Parathyroid adenoma (tissue), 2 donors: ENCODE data around the gene PRPSAP2.
A peak's percentile ranks its signal among the peaks of the same experiment; 100 is the strongest.

Source experiments
- H2AFZ ChIP-seq: fragments of 300-600 bp; sonication (generic); one replicate; pipeline ENCODE4 v1.7.0; 2017; ENCODE audit warnings: antibody characterized with exemption, mild to moderate bottlenecking
- H3K27ac ChIP-seq: fragments of 300-600 bp; sonication (generic); one replicate; pipeline ENCODE4 v1.7.0; 2017
- H3K27me3 ChIP-seq: fragments of 300-600 bp; sonication (generic); one replicate; pipeline ENCODE4 v1.7.0; 2017; ENCODE audit warnings: low read length; ENCODE audit not compliant: control insufficient read depth, insufficient read depth
- H3K36me3 ChIP-seq: fragments of 300-600 bp; sonication (generic); one replicate; pipeline ENCODE4 v1.7.0; 2017; ENCODE audit warnings: low read length; ENCODE audit not compliant: control insufficient read depth, insufficient read depth
- H3K4me1 ChIP-seq: fragments of 300-600 bp; sonication (generic); one replicate; pipeline ENCODE4 v1.7.0; 2017; ENCODE audit warnings: control low read depth
- H3K4me2 ChIP-seq: fragments of 300-600 bp; sonication (generic); one replicate; pipeline ENCODE4 v1.7.0; 2017; ENCODE audit warnings: low read length
- H3K4me3 ChIP-seq: fragments of 300-600 bp; sonication (generic); one replicate; pipeline ENCODE4 v1.7.0; 2017; ENCODE audit warnings: low read depth, low read length
- H3K79me2 ChIP-seq: fragments of 300-600 bp; sonication (generic); one replicate; pipeline ENCODE4 v1.7.0; 2017; ENCODE audit warnings: control low read depth
- H3K9ac ChIP-seq: fragments of 300-600 bp; sonication (generic); one replicate; pipeline ENCODE4 v1.7.0; 2017; ENCODE audit warnings: mild to moderate bottlenecking
- H3K9me3 ChIP-seq: fragments of 300-600 bp; sonication (generic); one replicate; pipeline ENCODE4 v1.7.0; 2017; ENCODE audit warnings: low read length; ENCODE audit not compliant: control insufficient read depth
- CTCF ChIP-seq: fragments of 300-600 bp; sonication (generic); IDR thresholded peaks from one replicate; pipeline ENCODE4 v1.7.0; 2017; ENCODE audit warnings: antibody characterized with exemption, mild to moderate bottlenecking
- donor health status: primary hyperparathyroidism.

PRPSAP2 gene

DNA sequence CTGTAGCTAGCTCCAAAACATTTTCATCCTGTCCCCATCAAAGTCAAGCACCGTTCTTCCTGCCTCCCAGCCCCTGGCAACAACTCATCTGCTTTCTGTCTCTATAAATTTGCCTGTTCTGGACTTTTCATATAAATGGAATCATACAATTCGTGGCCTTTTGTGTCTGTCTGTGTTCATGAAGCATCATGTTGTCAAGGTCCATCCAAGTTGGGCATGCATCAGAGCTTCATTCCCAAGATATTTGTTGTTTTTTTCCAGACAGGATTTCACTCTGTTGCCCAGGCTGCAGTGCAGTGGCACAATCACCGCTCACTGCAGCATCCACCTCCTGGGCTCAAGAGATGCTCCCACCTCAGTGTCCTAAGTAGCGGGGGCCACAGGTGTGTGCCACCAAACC, 99.9 kb downstream of the PRPSAP2 start:
- H3K9ac ChIP-seq, result no peak overlapping the region
- H3K9me3 ChIP-seq, result no peaks in the 10 kb centered on the region
- H3K4me3 ChIP-seq, result no peak overlapping the region
- no peak for TF ChIP-seq CTCF
- H3K36me3 ChIP-seq, result no peaks in the 10 kb centered on the region
- no peaks in the 10 kb centered on the region for H3K79me2 ChIP-seq
- no peak overlapping the region for H2AFZ ChIP-seq
- H3K27ac ChIP-seq, result no peak overlapping the region
- no peaks in the 10 kb centered on the region for H3K27me3 ChIP-seq
- H3K4me2 ChIP-seq, result no peak overlapping the region
- no peaks in the 10 kb centered on the region for H3K4me1 ChIP-seq

GRCh38 chr17:18958611-18959010, 100.7 kb downstream of the PRPSAP2 start:
- Histone ChIP-seq H2AFZ (no peak overlapping the region), H3K9ac (no peak overlapping the region), H3K9me3 (no peaks in the 10 kb centered on the region), H3K4me3 (no peak overlapping the region), H3K4me2 (no peak overlapping the region), H3K27ac (no peak overlapping the region), H3K79me2 (no peaks in the 10 kb centered on the region), H3K36me3 (no peaks in the 10 kb centered on the region), H3K4me1 (no peaks in the 10 kb centered on the region), H3K27me3 (no peaks in the 10 kb centered on the region)
- TF ChIP-seq CTCF, result no peak

- Histone ChIP-seq H3K4me1 (no peaks in the 10 kb centered on the region), H3K36me3 (no peaks in the 10 kb centered on the region), H3K27me3 (no peaks in the 10 kb centered on the region), H2AFZ (no peak overlapping the region), H3K4me3 (no peak overlapping the region), H3K9ac (no peak overlapping the region), H3K27ac (no peak overlapping the region), H3K9me3 (no peaks in the 10 kb centered on the region), H3K4me2 (no peak overlapping the region), H3K79me2 (no peaks in the 10 kb centered on the region)
- TF ChIP-seq CTCF, result no peak
Measured at GRCh38 chr17:18959071-18959844, 101.3 kb downstream of the PRPSAP2 start.

DNA sequence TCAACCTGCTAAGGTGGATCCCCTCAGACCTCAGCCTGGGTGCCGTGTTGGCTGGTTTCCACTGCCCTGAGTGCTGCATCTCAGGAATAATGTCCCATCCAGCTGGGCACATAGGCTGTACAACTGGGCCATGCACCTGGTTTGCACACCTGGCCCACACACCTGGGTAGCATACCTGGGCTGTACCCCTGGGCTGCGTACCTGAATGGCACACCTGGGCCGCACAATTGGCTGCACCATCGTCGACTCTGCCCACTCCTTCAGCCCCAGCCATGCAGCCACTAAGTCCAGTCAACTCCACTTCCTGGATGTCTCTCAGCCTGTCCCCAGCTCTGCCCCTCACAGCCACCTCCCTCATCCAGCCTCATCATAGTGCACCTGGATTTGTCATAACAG, 101.9 kb downstream of the PRPSAP2 start:
- H3K4me1 ChIP-seq, result no peaks in the 10 kb centered on the region
- no peaks in the 10 kb centered on the region for H3K27me3 ChIP-seq
- no peak overlapping the region for H3K27ac ChIP-seq
- no peaks in the 10 kb centered on the region for H3K9me3 ChIP-seq
- H3K36me3 ChIP-seq, result no peaks in the 10 kb centered on the region
- H3K4me2 ChIP-seq, result no peak overlapping the region
- no peak overlapping the region for H3K4me3 ChIP-seq
- no peak overlapping the region for H2AFZ ChIP-seq
- TF ChIP-seq CTCF, result no peak
- no peak overlapping the region for H3K9ac ChIP-seq
- no peaks in the 10 kb centered on the region for H3K79me2 ChIP-seq

DNA sequence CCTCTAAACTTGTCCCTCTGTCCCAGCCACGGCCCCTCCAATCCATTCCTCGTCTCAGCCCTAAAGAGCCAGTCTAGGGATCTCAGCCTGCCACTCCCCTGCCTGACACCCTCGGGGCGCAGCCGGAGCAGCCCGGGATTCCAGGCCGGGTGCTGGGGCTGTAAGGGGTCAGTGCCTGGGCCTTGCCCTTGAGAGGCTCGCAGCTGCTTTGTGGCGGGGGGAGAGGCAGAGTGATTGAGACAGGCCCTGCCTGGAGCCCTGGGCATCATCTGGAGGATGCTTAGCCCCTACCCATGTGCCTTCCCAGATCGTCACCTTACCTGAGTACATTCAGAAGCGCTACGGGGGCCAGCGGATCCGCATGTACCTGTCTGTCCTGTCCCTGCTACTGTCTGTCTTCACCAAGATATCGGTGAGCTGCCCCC, 102.3 kb downstream of the PRPSAP2 start:
- no peaks in the 10 kb centered on the region for H3K27me3 ChIP-seq
- H2AFZ ChIP-seq, result peak overlapping the region; percentile 47
- H3K4me3 ChIP-seq, result no peak overlapping the region
- H3K4me1 ChIP-seq, result no peaks in the 10 kb centered on the region
- no peak overlapping the region for H3K4me2 ChIP-seq
- H3K27ac ChIP-seq, result no peak overlapping the region
- no peaks in the 10 kb centered on the region for H3K79me2 ChIP-seq
- no peak for TF ChIP-seq CTCF
- H3K36me3 ChIP-seq, result no peaks in the 10 kb centered on the region
- H3K9ac ChIP-seq, result no peak overlapping the region
- H3K9me3 ChIP-seq, result no peaks in the 10 kb centered on the region
